SK-N-SH (cell line): Measurements from ENCODE around the gene PTPRG. TPM values are rescaled to one million over a fixed set of nuclear protein-coding genes. Genes with fewer than 3 reads are reported as not detected.

ENCODE experiments used
- CTCF ChIA-PET: fragments of 300-600, 350-600 bp; formaldehyde crosslinking; extraction: SDS; loops from one replicate; lab custom pipeline; 2021; lab: Yijun Ruan, JAX
- POLR2A ChIA-PET: fragments of 350-600 bp; sonication (Branson Sonifier 250); formaldehyde crosslinking; extraction: SDS; loops from one replicate; lab custom pipeline; 2020; ENCODE audit warnings: antibody characterized with exemption, inconsistent platforms; lab: Yijun Ruan, JAX
- DNase-seq: peaks from one replicate; pipeline ENCODE4 v3.0.0; 2012
- H2AFZ ChIP-seq: fragments of 200-600 bp; sonication (generic); 2 replicates; pipeline ENCODE4 v1.8.1; 2016; ENCODE audit warnings: antibody characterized with exemption, mild to moderate bottlenecking, low read depth
- H3F3A ChIP-seq: fragments of 200-600 bp; sonication (generic); replicated peaks from 2 replicates; pipeline ENCODE3; 2016; ENCODE audit warnings: antibody characterized with exemption, mild to moderate bottlenecking; ENCODE audit not compliant: insufficient read depth
- H3K27ac ChIP-seq, 2 experiments: fragments of 200-500 bp in 1 of 2; fragments of 200-600 bp in 1 of 2; sonication (Bioruptor generic) in 1 of 2; sonication (generic), shearing (Covaris generic) in 1 of 2; 2 replicates each; pipeline versions ENCODE4 v1.5.1 to v1.6.1; 2014 to 2016; ENCODE audit warnings: low read depth in 2 of 2, inconsistent platforms in 1 of 2, low read length in 1 of 2, mild to moderate bottlenecking in 1 of 2, mixed read lengths in 1 of 2
- H3K27me3 ChIP-seq: fragments of 200-600 bp; sonication (generic), shearing (Covaris generic); 2 replicates; pipeline ENCODE4 v1.6.1; 2016; ENCODE audit warnings: mixed run types; ENCODE audit not compliant: insufficient read depth
- H3K36me3 ChIP-seq, 2 experiments: fragments of 200-500 bp in 1 of 2; fragments of 200-600 bp in 1 of 2; sonication (Bioruptor generic) in 1 of 2; sonication (generic) in 1 of 2; replicated peaks in 1 of 2; 2 replicates each; pipeline versions ENCODE3 to v1.5.1; 2014 to 2016; ENCODE audit warnings: low read length in 1 of 2, mild to moderate bottlenecking in 1 of 2; ENCODE audit not compliant: insufficient read depth in 2 of 2, control insufficient read depth in 1 of 2
- H3K4me1 ChIP-seq, 2 experiments: fragments of 200-500 bp in 1 of 2; fragments of 200-600 bp in 1 of 2; sonication (Bioruptor generic) in 1 of 2; sonication (generic), shearing (Covaris generic) in 1 of 2; 2 replicates each; pipeline versions ENCODE4 v1.5.1 to v1.6.1; 2014 to 2016; ENCODE audit warnings: low read depth in 1 of 2, low read length in 1 of 2, mixed run types in 1 of 2; ENCODE audit not compliant: insufficient read depth in 2 of 2, control insufficient read depth in 1 of 2
- H3K4me2 ChIP-seq: fragments of 200-600 bp; sonication (generic), shearing (Covaris generic); 2 replicates; pipeline ENCODE4 v1.6.1; 2017; ENCODE audit warnings: mixed run types
- H3K4me3 ChIP-seq, 2 experiments: fragments of 200-500 bp in 1 of 2; fragments of 200-600 bp in 1 of 2; sonication (Bioruptor generic) in 1 of 2; sonication (generic), shearing (Covaris generic) in 1 of 2; 2 replicates each; pipeline versions ENCODE4 v1.5.1 to v1.8.1; 2014 to 2016; ENCODE audit warnings: low read depth in 2 of 2, inconsistent platforms in 1 of 2, low read length in 1 of 2, mild to moderate bottlenecking in 1 of 2, mixed read lengths in 1 of 2, moderate library complexity in 1 of 2
- H3K79me2 ChIP-seq: fragments of 200-600 bp; sonication (generic); 2 replicates; pipeline ENCODE4 v1.8.1; 2017; ENCODE audit warnings: mild to moderate bottlenecking; ENCODE audit not compliant: insufficient read depth
- H3K9ac ChIP-seq: fragments of 200-600 bp; sonication (generic); 2 replicates; pipeline ENCODE4 v1.6.1; 2017; ENCODE audit warnings: mixed run types
- H3K9me2 ChIP-seq: fragments of 200-600 bp; sonication (generic); 2 replicates; pipeline ENCODE4 v1.6.1; 2017; ENCODE audit warnings: mixed run types
- H3K9me3 ChIP-seq: fragments of 200-600 bp; sonication (generic); 2 replicates; pipeline ENCODE4 v1.6.1; 2017; ENCODE audit warnings: mixed run types, mild to moderate bottlenecking, moderate library complexity
- H4K20me1 ChIP-seq: fragments of 200-600 bp; sonication (generic); 2 replicates; pipeline ENCODE4 v1.6.1; 2017; ENCODE audit warnings: mild to moderate bottlenecking, mixed run types; ENCODE audit not compliant: insufficient read depth
- CHD2 ChIP-seq: fragments of 150-350 bp; IDR thresholded peaks from 2 replicates; pipeline ENCODE4 v1.6.1; 2018; ENCODE audit warnings: low read length; ENCODE audit not compliant: partially characterized antibody
- EP300 ChIP-seq, 2 experiments: IDR thresholded peaks; 2 replicates each; pipeline versions ENCODE4 v1.4.0 to v1.6.1; 2012; ENCODE audit warnings: borderline replicate concordance in 1 of 2, low read depth in 1 of 2, low read length in 1 of 2
- FOXJ3 ChIP-seq: sonication (generic); formaldehyde crosslinking; IDR thresholded peaks from 2 replicates; pipeline ENCODE4 v1.5.1; 2020; ENCODE audit warnings: mild to moderate bottlenecking, missing genetic modification reagents
- MXI1 ChIP-seq: IDR thresholded peaks from 2 replicates; pipeline ENCODE4 v1.6.1; 2012; ENCODE audit warnings: mild to moderate bottlenecking, low read depth, low read length, improper control_type of control experiment
- RXRA ChIP-seq: IDR thresholded peaks from 2 replicates; pipeline ENCODE4 v1.4.0; 2012; ENCODE audit warnings: low read depth, mild to moderate bottlenecking, borderline replicate concordance
- SMC3 ChIP-seq: IDR thresholded peaks from 2 replicates; pipeline ENCODE4 v1.6.1; 2012; ENCODE audit warnings: low read depth, low read length, improper control_type of control experiment
- YY1 ChIP-seq: IDR thresholded peaks from 2 replicates; pipeline ENCODE4 v1.4.0; 2012; ENCODE audit warnings: low read depth, mild to moderate bottlenecking
- WGBS: methylation state at CpG from one replicate; pipeline ENCODE4 v1.1.6; 2017; ENCODE audit warnings: low lambda C conversion rate; 5-methylcytosine and 5-hydroxymethylcytosine counted together
- polyA plus RNA-seq, 3 experiments: library from polyadenylated mRNA; depleted of rRNA; stranded (reverse); fragments of >200 nt; gene quantifications; 2 replicates each; pipeline ENCODE4 v1.2.3, GENCODE V29; 2012
- TF ChIP-seq, protein P1 (sequence below): IDR thresholded peaks from 2 replicates; pipeline ENCODE4; 2012
- TF ChIP-seq, protein P2 (sequence below): IDR thresholded peaks from 2 replicates; pipeline ENCODE4 v1.6.1; 2012; ENCODE audit warnings: mild to moderate bottlenecking, low read depth, low read length, moderate library complexity
- TF ChIP-seq, protein P3 (sequence below): IDR thresholded peaks from 2 replicates; pipeline ENCODE4 v1.4.0; 2012; ENCODE audit warnings: low read depth
- TF ChIP-seq, protein P4 (sequence below): IDR thresholded peaks from 2 replicates; pipeline ENCODE4 v1.4.0; 2012; ENCODE audit warnings: low read depth, borderline replicate concordance

Gene PTPRG
- polyA plus RNA-seq, 1 of the 3 experiments (the other 2 are of a cell fraction), result 14.1 TPM

DNA sequence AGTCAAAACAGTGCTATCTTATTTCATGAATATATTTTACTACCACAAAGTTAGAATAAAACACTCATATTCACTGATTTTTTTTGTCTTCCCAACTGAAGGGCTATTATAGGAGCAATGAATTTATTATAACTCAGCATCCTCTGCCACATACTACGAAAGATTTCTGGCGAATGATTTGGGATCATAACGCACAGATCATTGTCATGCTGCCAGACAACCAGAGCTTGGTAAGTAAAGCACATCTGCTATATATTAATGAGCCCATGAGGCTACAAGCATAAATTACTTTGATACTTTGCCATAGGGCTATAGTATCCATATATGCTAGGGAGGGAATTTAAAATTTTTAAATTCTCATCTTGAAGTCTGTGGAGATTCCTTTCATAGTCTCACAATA lies 716.1 kb downstream of the PTPRG start (continued):
- peak in 1 of 2 experiments; percentile 81; a peak in 2 of 4 replicates for TF ChIP-seq EP300 (IDR thresholded peaks at IDR 0.05; ENCODE audit: borderline replicate concordance in 1 of 2, low read depth in 1 of 2, low read length in 1 of 2)

DNA sequence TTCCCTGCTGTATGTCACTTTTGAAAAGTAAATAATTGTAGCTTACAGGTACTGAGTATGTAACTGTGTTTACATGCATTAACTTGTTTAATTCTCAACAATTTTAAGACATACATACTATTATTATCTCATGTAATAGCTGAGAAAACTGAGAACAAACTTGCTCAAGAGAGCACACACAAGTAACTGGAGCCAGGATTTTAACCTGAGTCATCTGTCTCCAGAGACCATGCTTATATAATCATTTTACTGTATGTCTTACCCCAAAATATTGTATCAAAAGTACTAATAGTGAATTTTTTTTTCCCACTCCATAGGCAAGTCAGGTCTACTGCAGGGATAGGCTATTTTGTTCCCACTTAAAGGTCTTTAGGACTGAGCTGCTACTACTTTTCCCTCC lies 716.6 kb downstream of the PTPRG start:
- Histone ChIP-seq H4K20me1 (no peaks in the 10 kb centered on the region), H3F3A (no peaks in the 10 kb centered on the region), H3K9me2 (no peaks in the 10 kb centered on the region), H3K4me2 (no peak overlapping the region), H3K9ac (no peak overlapping the region), H2AFZ (no peak overlapping the region), H3K27me3 (no peaks in the 10 kb centered on the region), H3K4me1 (peaks cover 0 to 4% of the 10 kb centered on the region in 2 experiments; a peak in 1 of 4 replicates), H3K36me3 (peaks cover 15 to 25% of the 10 kb centered on the region in 2 experiments), H3K4me3 (no peak overlapping the region), H3K9me3 (no peaks in the 10 kb centered on the region), H3K27ac (no peak overlapping the region), H3K79me2 (no peaks in the 10 kb centered on the region)
- no peak for DNase-seq
- ChIA-PET POLR2A (no interaction called here), CTCF (interaction anchor here (1.4 to 2.8 kb wide), 3 partner anchors 38 to 77 kb away, joined by 3 to 13 read pairs (median 3); no protein-coding TSS in a partner anchor)
- no peak for TF ChIP-seq SMC3
- no peak for TF ChIP-seq RXRA
- TF ChIP-seq FOXJ3, result no peak

DNA sequence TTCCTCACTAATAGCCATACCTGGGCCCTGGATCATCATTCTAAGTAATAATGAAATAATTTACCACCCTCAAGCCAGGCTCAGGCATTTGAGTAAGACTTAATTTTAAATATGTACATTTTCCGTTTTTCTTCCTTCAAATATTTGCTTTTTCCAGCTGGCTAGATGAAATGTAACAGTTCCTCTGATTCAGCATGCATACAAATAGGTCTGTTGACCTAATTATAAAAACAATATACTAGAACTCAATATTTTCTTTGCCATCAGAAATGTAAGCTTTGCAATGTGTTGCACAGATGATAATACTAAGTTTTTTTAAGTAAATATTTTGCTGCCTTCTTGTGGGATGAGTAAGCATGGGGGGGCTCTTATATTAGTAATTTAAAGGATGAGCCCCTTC lies 720.4 kb downstream of the PTPRG start:
- H3K4me1 ChIP-seq, result peaks cover 0 to 4% of the 10 kb centered on the region in 2 experiments; a peak in 1 of 4 replicates
- H3K9me3 ChIP-seq, result no peaks in the 10 kb centered on the region
- ChIA-PET POLR2A (no interaction called here), CTCF (interaction anchor here (0.5 to 1.3 kb wide), 3 partner anchors 23 to 50 kb away, joined by 3 to 5 read pairs (median 5); no protein-coding TSS in a partner anchor)
- H3K27ac ChIP-seq, result no peak overlapping the region
- no peaks in the 10 kb centered on the region for H3K79me2 ChIP-seq
- DNase-seq, result no peak
- H2AFZ ChIP-seq, result no peak overlapping the region
- H3K9me2 ChIP-seq, result no peaks in the 10 kb centered on the region
- 91% methylated on average over 1 of the region's 1 CpG for WGBS
- no peaks in the 10 kb centered on the region for H3F3A ChIP-seq
- no peak overlapping the region for H3K4me3 ChIP-seq
- H3K27me3 ChIP-seq, result no peaks in the 10 kb centered on the region
- TF ChIP-seq MXI1, result no peak
- TF ChIP-seq, protein P1, sequence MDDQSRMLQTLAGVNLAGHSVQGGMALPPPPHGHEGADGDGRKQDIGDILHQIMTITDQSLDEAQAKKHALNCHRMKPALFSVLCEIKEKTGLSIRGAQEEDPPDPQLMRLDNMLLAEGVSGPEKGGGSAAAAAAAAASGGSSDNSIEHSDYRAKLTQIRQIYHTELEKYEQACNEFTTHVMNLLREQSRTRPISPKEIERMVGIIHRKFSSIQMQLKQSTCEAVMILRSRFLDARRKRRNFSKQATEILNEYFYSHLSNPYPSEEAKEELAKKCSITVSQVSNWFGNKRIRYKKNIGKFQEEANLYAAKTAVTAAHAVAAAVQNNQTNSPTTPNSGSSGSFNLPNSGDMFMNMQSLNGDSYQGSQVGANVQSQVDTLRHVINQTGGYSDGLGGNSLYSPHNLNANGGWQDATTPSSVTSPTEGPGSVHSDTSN, result no peak
- no peak for TF ChIP-seq CHD2
- TF ChIP-seq, protein P2, sequence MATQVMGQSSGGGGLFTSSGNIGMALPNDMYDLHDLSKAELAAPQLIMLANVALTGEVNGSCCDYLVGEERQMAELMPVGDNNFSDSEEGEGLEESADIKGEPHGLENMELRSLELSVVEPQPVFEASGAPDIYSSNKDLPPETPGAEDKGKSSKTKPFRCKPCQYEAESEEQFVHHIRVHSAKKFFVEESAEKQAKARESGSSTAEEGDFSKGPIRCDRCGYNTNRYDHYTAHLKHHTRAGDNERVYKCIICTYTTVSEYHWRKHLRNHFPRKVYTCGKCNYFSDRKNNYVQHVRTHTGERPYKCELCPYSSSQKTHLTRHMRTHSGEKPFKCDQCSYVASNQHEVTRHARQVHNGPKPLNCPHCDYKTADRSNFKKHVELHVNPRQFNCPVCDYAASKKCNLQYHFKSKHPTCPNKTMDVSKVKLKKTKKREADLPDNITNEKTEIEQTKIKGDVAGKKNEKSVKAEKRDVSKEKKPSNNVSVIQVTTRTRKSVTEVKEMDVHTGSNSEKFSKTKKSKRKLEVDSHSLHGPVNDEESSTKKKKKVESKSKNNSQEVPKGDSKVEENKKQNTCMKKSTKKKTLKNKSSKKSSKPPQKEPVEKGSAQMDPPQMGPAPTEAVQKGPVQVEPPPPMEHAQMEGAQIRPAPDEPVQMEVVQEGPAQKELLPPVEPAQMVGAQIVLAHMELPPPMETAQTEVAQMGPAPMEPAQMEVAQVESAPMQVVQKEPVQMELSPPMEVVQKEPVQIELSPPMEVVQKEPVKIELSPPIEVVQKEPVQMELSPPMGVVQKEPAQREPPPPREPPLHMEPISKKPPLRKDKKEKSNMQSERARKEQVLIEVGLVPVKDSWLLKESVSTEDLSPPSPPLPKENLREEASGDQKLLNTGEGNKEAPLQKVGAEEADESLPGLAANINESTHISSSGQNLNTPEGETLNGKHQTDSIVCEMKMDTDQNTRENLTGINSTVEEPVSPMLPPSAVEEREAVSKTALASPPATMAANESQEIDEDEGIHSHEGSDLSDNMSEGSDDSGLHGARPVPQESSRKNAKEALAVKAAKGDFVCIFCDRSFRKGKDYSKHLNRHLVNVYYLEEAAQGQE, result no peak
- TF ChIP-seq, protein P3, sequence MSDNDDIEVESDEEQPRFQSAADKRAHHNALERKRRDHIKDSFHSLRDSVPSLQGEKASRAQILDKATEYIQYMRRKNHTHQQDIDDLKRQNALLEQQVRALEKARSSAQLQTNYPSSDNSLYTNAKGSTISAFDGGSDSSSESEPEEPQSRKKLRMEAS, result no peak
- TF ChIP-seq YY1, result no peak
- TF ChIP-seq, protein P4, sequence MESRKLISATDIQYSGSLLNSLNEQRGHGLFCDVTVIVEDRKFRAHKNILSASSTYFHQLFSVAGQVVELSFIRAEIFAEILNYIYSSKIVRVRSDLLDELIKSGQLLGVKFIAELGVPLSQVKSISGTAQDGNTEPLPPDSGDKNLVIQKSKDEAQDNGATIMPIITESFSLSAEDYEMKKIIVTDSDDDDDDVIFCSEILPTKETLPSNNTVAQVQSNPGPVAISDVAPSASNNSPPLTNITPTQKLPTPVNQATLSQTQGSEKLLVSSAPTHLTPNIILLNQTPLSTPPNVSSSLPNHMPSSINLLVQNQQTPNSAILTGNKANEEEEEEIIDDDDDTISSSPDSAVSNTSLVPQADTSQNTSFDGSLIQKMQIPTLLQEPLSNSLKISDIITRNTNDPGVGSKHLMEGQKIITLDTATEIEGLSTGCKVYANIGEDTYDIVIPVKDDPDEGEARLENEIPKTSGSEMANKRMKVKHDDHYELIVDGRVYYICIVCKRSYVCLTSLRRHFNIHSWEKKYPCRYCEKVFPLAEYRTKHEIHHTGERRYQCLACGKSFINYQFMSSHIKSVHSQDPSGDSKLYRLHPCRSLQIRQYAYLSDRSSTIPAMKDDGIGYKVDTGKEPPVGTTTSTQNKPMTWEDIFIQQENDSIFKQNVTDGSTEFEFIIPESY, result no peak
- H3K4me2 ChIP-seq, result no peak overlapping the region
- peaks cover 9 to 11% of the 10 kb centered on the region in 2 experiments for H3K36me3 ChIP-seq
- no peak overlapping the region for H3K9ac ChIP-seq
- H4K20me1 ChIP-seq, result no peaks in the 10 kb centered on the region
